GM12892 (cell line): ENCODE measurements around the gene FBLN2.

Experiments
- DNase-seq: peaks from one replicate; pipeline ENCODE4 v3.0.0; 2011; ENCODE audit not compliant: insufficient read length
- FAIRE-seq: peaks from 2 replicates; lab custom pipeline; 2011; peaks lifted over from hg19 to GRCh38; lab: Jason Lieb, UNC
- POLR2A ChIP-seq: IDR thresholded peaks from 2 replicates; pipeline ENCODE4 v1.6.1; 2011; ENCODE audit warnings: low read depth, low read length, control low read depth
- POLR2AphosphoS5 ChIP-seq: IDR thresholded peaks from 2 replicates; pipeline ENCODE4 v1.6.1; 2011; ENCODE audit warnings: low read depth, low read length, control low read depth
- TAF1 ChIP-seq: IDR thresholded peaks from 2 replicates; pipeline ENCODE4 v1.6.1; 2011; ENCODE audit warnings: low read depth, mild to moderate bottlenecking, control low read depth, low read length, borderline replicate concordance

FBLN2 gene

GRCh38 chr3:13584427-13584891 is 35.5 kb downstream of the FBLN2 start:
- TF ChIP-seq POLR2A (no peak), POLR2AphosphoS5 (no peak), TAF1 (no peak)
- FAIRE-seq (no peak), DNase-seq (no peak)

DNA sequence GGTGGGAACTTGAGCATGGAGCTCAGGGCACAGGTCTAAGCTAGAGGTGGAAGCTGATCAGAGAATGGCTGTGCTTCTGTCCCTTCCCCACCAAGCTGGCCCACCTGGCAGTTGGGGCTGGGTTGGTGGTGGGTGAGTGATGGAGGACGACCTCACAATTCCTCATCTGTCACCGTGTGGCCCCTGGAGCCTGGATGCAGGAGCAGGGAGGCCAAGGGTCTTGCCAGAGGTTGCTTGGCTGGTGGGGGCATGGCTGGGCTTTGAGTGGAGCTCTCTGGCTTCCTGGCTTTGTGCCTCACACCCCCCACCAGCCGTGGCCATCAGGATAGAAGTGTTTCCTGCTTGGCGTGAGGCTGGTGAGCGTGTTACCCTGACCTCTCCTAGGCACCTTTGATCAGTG is 36.0 kb downstream of the FBLN2 start:
- FAIRE-seq = no peak
- TF ChIP-seq TAF1 = no peak
- TF ChIP-seq POLR2AphosphoS5 = no peak
- TF ChIP-seq POLR2A = no peak
- DNase-seq = no peak

DNA sequence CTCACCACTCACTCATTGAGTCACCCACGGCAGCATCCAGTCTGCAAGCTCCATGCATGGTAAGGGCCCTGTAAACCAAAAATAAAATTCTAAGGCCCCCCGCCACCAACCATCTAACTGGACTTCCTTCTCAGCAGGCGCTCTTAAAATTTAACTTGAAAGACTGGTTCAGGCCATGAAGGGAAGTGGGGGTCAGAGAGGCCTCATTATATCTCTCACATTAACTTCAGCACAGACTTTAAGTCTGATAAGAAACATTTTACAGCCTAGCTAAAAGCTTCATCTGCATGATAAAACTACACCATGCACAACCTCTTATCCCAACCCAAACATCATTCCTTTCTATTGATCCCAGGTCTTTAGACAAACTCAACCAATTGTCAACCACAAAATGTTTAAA is 38.5 kb downstream of the FBLN2 start:
- no peak for DNase-seq
- no peak for FAIRE-seq
- TF ChIP-seq POLR2A (no peak), TAF1 (no peak), POLR2AphosphoS5 (no peak)

DNA sequence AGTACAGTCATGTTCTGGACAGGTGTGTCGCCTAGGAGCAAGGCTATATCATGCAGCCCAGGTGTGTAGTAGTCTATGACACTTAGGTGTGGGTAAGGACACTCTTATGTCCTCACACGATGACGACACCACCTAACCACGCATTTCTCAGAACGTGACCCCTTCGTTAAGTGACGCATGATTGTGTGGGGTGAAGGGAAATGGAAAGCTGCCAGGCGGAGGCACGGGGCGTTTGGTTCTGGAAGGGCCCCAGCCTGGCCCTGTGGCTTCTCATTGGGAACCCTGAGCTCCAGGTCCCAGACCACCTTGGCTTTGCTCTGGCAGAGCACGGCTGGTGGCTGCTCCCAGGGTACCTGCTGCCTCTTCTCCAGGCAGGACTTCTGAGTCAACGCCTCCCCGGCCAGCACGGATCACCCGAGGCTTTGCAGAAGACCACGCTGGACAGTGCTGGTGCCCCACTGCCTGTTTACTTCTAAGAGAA is 39.3 kb downstream of the FBLN2 start:
- TF ChIP-seq TAF1 (no peak), POLR2A (no peak), POLR2AphosphoS5 (no peak)
- DNase-seq (no peak), FAIRE-seq (no peak)

DNA sequence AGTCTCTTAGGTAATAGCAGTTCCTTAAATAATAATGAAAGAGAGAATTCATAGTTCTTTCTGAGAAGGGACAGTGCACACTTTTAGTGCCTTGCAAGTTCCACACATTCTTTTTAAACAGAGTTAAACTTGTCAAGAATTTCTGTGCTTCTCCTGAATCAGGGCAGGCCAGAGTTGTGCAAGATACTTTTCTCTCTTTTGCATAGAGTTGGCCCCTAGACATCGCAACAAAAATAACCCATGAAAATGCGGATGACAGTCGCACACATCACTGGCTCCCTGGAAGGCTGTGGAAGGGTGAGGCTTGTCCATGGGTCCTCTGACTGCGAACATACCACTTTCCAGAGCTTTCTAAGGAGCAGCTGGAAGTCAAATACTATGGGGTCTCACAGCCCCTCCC is 40.1 kb downstream of the FBLN2 start:
- DNase-seq (no peak), FAIRE-seq (no peak)

DNA sequence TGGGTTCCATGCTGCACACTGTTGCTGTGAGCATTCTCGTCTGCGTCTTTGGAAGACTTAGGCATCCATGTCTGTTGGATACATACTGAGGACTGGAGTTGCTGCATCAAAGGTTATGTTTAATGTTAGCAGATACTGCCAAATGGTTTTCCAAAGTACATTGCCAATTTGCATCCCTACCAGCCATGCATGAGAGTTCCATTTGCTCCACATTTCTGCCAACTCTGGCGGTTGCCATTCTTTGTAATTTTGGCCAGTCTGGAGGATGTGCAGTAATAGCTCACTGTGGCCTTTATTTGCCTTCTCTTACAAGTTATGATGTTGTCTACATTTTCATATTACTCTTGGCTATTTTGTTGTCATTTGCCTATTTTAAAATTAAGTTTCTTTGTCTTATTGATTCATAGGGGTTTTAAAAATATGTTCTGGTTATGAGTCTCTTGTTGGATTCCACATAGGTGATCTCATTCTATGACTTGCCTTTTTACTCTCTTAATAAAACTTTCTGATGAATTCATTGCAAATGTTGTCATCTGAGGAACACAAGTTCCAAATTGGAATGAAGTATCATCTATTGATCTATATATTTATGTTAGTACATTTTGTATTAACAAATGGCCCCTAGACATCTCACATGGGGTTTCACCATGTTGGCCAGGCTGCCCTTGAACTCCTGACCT is 42.1 kb downstream of the FBLN2 start:
- TF ChIP-seq TAF1 = no peak
- no peak for TF ChIP-seq POLR2A
- TF ChIP-seq POLR2AphosphoS5 = no peak
- no peak for DNase-seq
- FAIRE-seq = no peak

More for the DNA sequence above, 40.1 kb downstream of the FBLN2 start:
- TF ChIP-seq POLR2A (no peak), POLR2AphosphoS5 (no peak), TAF1 (no peak)

DNA sequence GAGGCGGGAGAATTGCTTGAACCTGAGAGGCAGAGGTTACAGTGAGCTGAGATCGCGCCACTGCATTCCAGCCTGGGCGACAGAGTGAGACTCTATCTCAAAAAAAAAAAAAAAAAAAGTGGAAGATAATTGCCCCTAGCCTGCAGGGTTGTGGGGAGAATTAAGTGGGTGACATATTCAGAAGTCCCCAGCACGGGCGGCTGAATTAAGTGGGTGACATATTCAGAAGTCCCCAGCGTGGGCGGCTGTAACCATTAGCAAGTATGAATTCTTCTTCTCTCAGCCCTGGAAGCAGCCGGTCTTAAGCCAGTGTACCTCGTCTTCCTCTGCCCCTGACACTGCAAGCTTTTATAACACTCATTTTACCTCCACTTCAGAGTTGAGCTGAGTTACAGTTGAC is 44.7 kb downstream of the FBLN2 start:
- FAIRE-seq (no peak), DNase-seq (no peak)
- TF ChIP-seq POLR2AphosphoS5 = no peak
- no peak for TF ChIP-seq TAF1
- no peak for TF ChIP-seq POLR2A

DNA sequence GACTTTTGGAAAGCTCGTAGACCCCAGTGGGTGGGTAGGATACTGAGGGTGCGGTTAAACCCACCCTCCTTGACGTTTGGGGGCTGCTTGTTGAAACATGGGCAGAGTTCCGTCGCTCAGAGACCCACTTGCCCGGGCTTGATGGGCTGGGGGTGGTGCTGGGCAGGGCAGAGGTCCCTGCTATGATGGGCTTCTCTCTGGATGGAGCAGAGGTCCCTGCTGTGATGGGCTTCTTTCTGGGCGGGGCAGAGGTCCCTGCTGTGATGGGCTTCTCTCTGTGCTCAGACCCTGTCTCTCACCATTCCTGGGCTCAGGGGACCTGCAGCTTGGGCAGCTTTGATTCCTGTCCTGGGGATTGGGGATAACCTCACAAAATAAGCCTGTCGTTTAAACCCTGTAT is 45.2 kb downstream of the FBLN2 start:
- no peak for FAIRE-seq
- TF ChIP-seq POLR2AphosphoS5 (no peak), TAF1 (no peak), POLR2A (no peak)
- DNase-seq = no peak

- DNase-seq = no peak
- no peak for FAIRE-seq
- TF ChIP-seq TAF1 (no peak), POLR2AphosphoS5 (no peak), POLR2A (no peak)
Measured at GRCh38 chr3:13594991-13595421, 46.1 kb downstream of the FBLN2 start.

DNA sequence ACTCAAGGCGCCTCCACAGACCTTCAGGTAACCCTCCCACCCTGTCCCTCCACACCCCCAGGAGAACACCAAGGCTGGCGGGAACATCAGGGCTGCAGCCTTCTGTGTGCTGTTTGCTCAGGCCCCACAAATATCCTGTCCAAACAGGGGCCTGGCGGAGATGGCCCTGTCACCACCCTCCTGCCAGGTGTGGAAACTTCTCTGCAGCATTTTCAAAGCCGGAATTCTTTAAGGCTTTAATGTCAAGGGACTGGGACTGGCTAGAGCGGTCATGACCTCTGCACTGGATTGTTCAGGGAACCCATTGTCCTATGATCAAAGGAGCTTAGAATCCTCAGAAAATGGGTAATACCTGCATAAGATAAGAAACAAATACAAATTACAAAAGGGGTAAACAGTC is 46.6 kb downstream of the FBLN2 start:
- DNase-seq = no peak
- no peak for FAIRE-seq
- no peak for TF ChIP-seq POLR2A
- no peak for TF ChIP-seq POLR2AphosphoS5

DNA sequence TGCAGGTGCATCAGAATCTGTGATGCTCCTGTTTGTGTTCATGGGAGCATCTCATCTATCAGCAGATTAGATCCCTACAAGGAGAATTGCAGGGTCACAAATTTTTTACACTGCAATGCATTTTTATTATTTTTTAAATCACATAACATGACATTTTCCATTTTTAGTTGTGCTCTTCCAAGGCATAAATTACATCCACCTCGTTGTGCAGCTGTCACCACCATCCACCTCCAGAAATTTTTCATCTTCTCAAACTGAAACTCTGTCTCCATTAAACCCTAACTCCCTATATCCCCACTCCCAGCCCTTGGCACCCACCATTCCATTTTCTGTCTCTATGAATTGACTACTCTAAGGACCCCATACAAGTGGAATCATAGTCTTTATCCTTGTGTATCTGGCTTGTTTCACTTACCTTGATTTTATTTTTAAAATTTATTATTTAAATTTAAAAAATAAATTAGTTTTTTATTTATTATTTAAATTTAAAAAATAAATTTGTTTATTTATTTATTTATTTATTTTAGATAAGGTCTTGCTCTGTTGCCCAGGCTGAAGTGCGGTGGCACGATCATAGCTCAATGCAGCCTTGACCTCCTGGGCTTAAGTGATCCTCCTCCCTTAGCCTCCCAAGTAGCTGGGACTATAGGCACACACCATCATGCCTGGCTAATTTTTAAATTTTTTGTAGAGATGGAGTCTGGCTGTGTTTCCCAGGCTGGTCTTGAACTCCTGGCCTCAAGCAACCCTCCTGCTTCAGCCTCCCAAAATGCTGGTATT is 47.7 kb downstream of the FBLN2 start:
- FAIRE-seq = no peak
- DNase-seq = no peak
- no peak for TF ChIP-seq TAF1

DNA sequence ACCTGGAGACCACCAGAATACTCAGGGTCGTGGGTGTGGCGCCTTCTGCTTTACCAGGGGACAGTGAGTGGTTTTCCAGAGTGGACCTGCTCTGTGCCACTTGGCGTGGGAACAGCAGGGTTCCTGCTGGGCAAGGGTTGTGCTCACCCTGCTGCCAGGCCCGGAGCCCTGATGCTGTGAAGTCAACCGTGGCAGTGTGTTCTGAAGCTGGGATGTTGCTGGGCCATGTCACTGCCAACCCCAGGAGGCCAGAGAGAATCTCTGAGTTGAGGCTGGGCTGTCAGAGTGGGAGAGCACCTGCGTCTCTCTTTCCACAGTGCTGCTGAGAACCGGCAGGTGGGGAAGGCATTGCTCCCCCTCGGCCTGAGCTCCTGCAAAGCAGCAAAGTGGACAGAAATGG is 48.7 kb downstream of the FBLN2 start:
- FAIRE-seq (no peak), DNase-seq (no peak)
- TF ChIP-seq POLR2A (no peak), POLR2AphosphoS5 (no peak), TAF1 (no peak)
